ENCODE measurements around the gene MAD1L1. TPM values are rescaled to one million over a fixed set of nuclear protein-coding genes. Genes with fewer than 3 reads are reported as not detected.

MAD1L1 gene
- total and polyA plus RNA-seq, 2 of the 8 experiments (the other 6 are each of a cell fraction or from before 2014, with no cell fraction given): 40.4 to 44.6 TPM

GRCh38 chr7:2090526-2091520, 141.9 kb downstream of the MAD1L1 start (continued):
- no peak for TF ChIP-seq ATF2 (IDR thresholded peaks at IDR 0.05; ENCODE audit: low read length)
- no peak for TF ChIP-seq PHF8 (conservative IDR thresholded peaks at IDR 0.05; ENCODE audit: low read depth, low read length)
